GM12878 (cell line): ENCODE data around the gene AMBRA1. TPM values are rescaled to one million over a fixed set of nuclear protein-coding genes. Genes with fewer than 3 reads are reported as not detected.

Experiments used
- ATAC-seq: fragments of 200-7000 bp; cut with Tn5 transposase; 3 replicates; pipeline ENCODE4 v1.9.1; 2020; ENCODE audit warnings: mild to moderate bottlenecking, moderate library complexity
- BruUV-seq: library from RNA; stranded (reverse); fragments of 400-500 nt; replicated peaks from 2 replicates; lab custom pipeline; 2021; lab: Mats Ljungman, UMichigan
- CTCF ChIA-PET: fragments of 300-600 bp; sonication (Branson Sonifier 250); formaldehyde crosslinking; extraction: SDS; loops from one replicate; lab custom pipeline; 2021; ENCODE audit warnings: inconsistent platforms; lab: Yijun Ruan, JAX
- POLR2A ChIA-PET: fragments of 350-600 bp; formaldehyde crosslinking; extraction: SDS; loops from one replicate; lab custom pipeline; 2021; ENCODE audit warnings: inconsistent platforms; lab: Charles Lee
- RAD21 ChIA-PET: fragments of 300-600 bp; sonication (Branson Sonifier 250); formaldehyde crosslinking; loops from one replicate; lab custom pipeline; 2023; ENCODE audit warnings: antibody characterized with exemption; ENCODE audit not compliant: unreplicated experiment; lab: Charles Lee
- SMC1A ChIA-PET: fragments of 300-600 bp; sonication (Branson Sonifier 250); formaldehyde crosslinking; loops from one replicate; lab custom pipeline; 2023; ENCODE audit not compliant: unreplicated experiment, uncharacterized antibody; lab: Charles Lee
- DNase-seq: peaks from one replicate; pipeline ENCODE4 v3.0.0-alpha.2; 2011; ENCODE audit warnings: low read depth, low spot score
- FAIRE-seq: peaks from 3 replicates; lab custom pipeline; 2011; peaks lifted over from hg19 to GRCh38; lab: Jason Lieb, UNC
- H2AFZ ChIP-seq: 2 replicates; pipeline ENCODE4 v1.6.0; 2011; ENCODE audit warnings: low read depth, low read length, control low read depth; ENCODE audit not compliant: control insufficient read depth
- H3K27ac ChIP-seq: 2 replicates; pipeline ENCODE4 v1.5.1; 2011; ENCODE audit warnings: control low read depth; ENCODE audit not compliant: control insufficient read depth, insufficient read depth
- H3K27me3 ChIP-seq, 2 experiments: replicated peaks in 1 of 2; 2 replicates each; pipeline versions ENCODE4 v1.6.0 to v1.6.1; 2011; ENCODE audit warnings: low read length in 1 of 2; ENCODE audit not compliant: control insufficient read depth in 2 of 2, insufficient read depth in 2 of 2
- H3K36me3 ChIP-seq, 2 experiments: 2 replicates each; pipeline ENCODE4 v1.5.1; 2011; ENCODE audit warnings: low read length in 1 of 2; ENCODE audit not compliant: control insufficient read depth in 2 of 2, insufficient read depth in 2 of 2
- H3K4me1 ChIP-seq: 2 replicates; pipeline ENCODE4 v1.6.1; 2011; ENCODE audit warnings: mild to moderate bottlenecking, low read length, moderate library complexity, mixed read lengths; ENCODE audit not compliant: control insufficient read depth, insufficient read depth
- H3K4me2 ChIP-seq: 2 replicates; pipeline ENCODE4 v1.6.0; 2011; ENCODE audit warnings: control low read depth; ENCODE audit not compliant: control insufficient read depth, insufficient read depth
- H3K4me3 ChIP-seq: fragments of 200-600 bp; sonication (generic); 2 replicates; pipeline ENCODE4 v1.5.1; 2016
- H3K79me2 ChIP-seq: 2 replicates; pipeline ENCODE4 v1.6.0; 2011; ENCODE audit warnings: low read length; ENCODE audit not compliant: control insufficient read depth, insufficient read depth
- H3K9ac ChIP-seq: 2 replicates; pipeline ENCODE4 v1.8.0; 2011; ENCODE audit warnings: low read length, control low read depth, mixed read lengths; ENCODE audit not compliant: control insufficient read depth, insufficient read depth
- H3K9me3 ChIP-seq: replicated peaks from 3 replicates; pipeline ENCODE4 v1.5.1; 2011; ENCODE audit warnings: mild to moderate bottlenecking, low read length; ENCODE audit not compliant: control insufficient read depth, insufficient read depth
- H4K20me1 ChIP-seq: 2 replicates; pipeline ENCODE4 v1.6.0; 2011; ENCODE audit not compliant: control insufficient read depth, insufficient read depth
- NFYA ChIP-seq: IDR thresholded peaks from 2 replicates; pipeline ENCODE4 v1.6.1; 2011; ENCODE audit warnings: low read depth, mild to moderate bottlenecking, low read length, improper control_type of control experiment, borderline replicate concordance
- NR2F1 ChIP-seq: fragments of 450-650 bp; conservative IDR thresholded peaks from 2 replicates; pipeline ENCODE4 v1.6.1; 2017; ENCODE audit warnings: mild to moderate bottlenecking
- SUPT20H ChIP-seq: IDR thresholded peaks from 2 replicates; pipeline ENCODE4 v1.6.1; 2011; ENCODE audit warnings: low read depth, mild to moderate bottlenecking, low read length, moderate library complexity, borderline replicate concordance; ENCODE audit not compliant: control insufficient read depth
- TCF3 ChIP-seq: IDR thresholded peaks from 2 replicates; pipeline ENCODE4 v1.6.1; 2012; ENCODE audit warnings: low read depth, mild to moderate bottlenecking, low read length, borderline replicate concordance; ENCODE audit not compliant: insufficient read depth
- YBX1 ChIP-seq: fragments of 450-650 bp; IDR thresholded peaks from 2 replicates; pipeline ENCODE4 v1.6.1; 2016; ENCODE audit warnings: antibody characterized with exemption
- WGBS: methylation state at CpG from one replicate; pipeline ENCODE4 v1.1.6; 2016; ENCODE audit warnings: low lambda C conversion rate; ENCODE audit not compliant: insufficient replicate concordance, insufficient coverage; ENCODE audit errors: missing lambda C conversion rate; 5-methylcytosine and 5-hydroxymethylcytosine counted together
- in situ Hi-C: fragments of 300-500 bp; cut with MboI; formaldehyde crosslinking; loops from 9 replicates; pipeline ENCODE4 v1.14.3; 2018; ENCODE audit warnings: mixed read lengths
- intact Hi-C: fragments of 100-400 bp; cut with micrococcal nuclease; formaldehyde crosslinking; loops from one replicate; pipeline ENCODE4 v1.14.2; 2022; ENCODE audit not compliant: unreplicated experiment
- polyA plus RNA-seq, 11 experiments: library from polyadenylated mRNA; depleted of rRNA in 4 of 11; unstranded in 6 of 11; stranded (reverse) in 5 of 11; fragments of >200 nt; fragmentation: Nextera tagmentation in 4 of 11; fragmentation: Illumina TruSeq in 1 of 11; extraction: Ambion mirVana in 4 of 11; extraction: Trizol in 1 of 11; gene quantifications; 1 replicate in 1 of 11; 2 replicates in 10 of 11; pipeline versions ENCODE4 v1.2.1 to v1.2.3, GENCODE V29; 2011 to 2016; ENCODE audit warnings: inconsistent platforms in 2 of 11, missing spikeins in 2 of 11, low read depth in 1 of 11
- total RNA-seq, 4 experiments: library from RNA; depleted of rRNA in 3 of 4; stranded (reverse); fragments of >200 nt in 3 of 4; fragmentation: Illumina TruSeq in 1 of 4; extraction: Trizol in 1 of 4; gene quantifications; 2 replicates each; pipeline versions ENCODE4 v1.2.1 to v1.2.3, GENCODE V29; 2013 to 2021
- TF ChIP-seq, protein P1 (sequence below): fragments of 450-650 bp; IDR thresholded peaks from 2 replicates; pipeline ENCODE4 v1.6.1; 2018; ENCODE audit warnings: mild to moderate bottlenecking, low read depth, moderate library complexity; ENCODE audit not compliant: partially characterized antibody
- TF ChIP-seq, protein P2 (sequence below): IDR thresholded peaks from 2 replicates; pipeline ENCODE4 v1.6.1; 2011; ENCODE audit warnings: borderline replicate concordance, low read depth, mild to moderate bottlenecking, moderate library complexity, mixed read lengths, low read length; ENCODE audit not compliant: insufficient read depth; ENCODE audit errors: extremely low read length

AMBRA1 gene
- total and polyA plus RNA-seq, 10 of the 15 experiments (the other 5 are each of a cell fraction or from before 2014, with no cell fraction given) = 0.57 to 34.3 (median 13.7) TPM

- H3K4me1 ChIP-seq = no peaks in the 10 kb centered on the region
- no peaks in the 10 kb centered on the region for H4K20me1 ChIP-seq
- no TSS peak for BruUV-seq
- no peak for DNase-seq
- ATAC-seq = no peak
- in situ Hi-C loops (no loop called here), intact Hi-C loops (no loop called here)
- RAD21 ChIA-PET = interaction anchor here (1.2 to 1.7 kb wide), 2 partner anchors 25 to 32 kb away, joined by 5 read pairs; no protein-coding TSS in a partner anchor
- POLR2A ChIA-PET = no interaction called here
- no peaks in the 10 kb centered on the region for H3K79me2 ChIP-seq
- H3K4me3 ChIP-seq = no peak overlapping the region
- no peaks in the 10 kb centered on the region for H3K9me3 ChIP-seq
- no peaks in the 10 kb centered on the region for H3K27me3 ChIP-seq
- SMC1A ChIA-PET = interaction anchor here (0.7 to 10.4 kb wide), 7 partner anchors 8 to 72 kb away, joined by 3 to 171 read pairs (median 5); no protein-coding TSS in a partner anchor
- H3K9ac ChIP-seq = no peak overlapping the region
- H2AFZ ChIP-seq = no peak overlapping the region
- CTCF ChIA-PET = interaction anchor here (0.8 to 1.2 kb wide), 2 partner anchors 32 to 71 kb away, joined by 3 to 4 read pairs; no protein-coding TSS in a partner anchor
- no peak overlapping the region for H3K27ac ChIP-seq
- FAIRE-seq = no peak
- H3K36me3 ChIP-seq = peaks cover 0 to 3% of the 10 kb centered on the region in 2 experiments; a peak in 1 of 4 replicates
- WGBS = over 99% methylated on average over 7 of the region's 7 CpGs
- TF ChIP-seq, protein P1, sequence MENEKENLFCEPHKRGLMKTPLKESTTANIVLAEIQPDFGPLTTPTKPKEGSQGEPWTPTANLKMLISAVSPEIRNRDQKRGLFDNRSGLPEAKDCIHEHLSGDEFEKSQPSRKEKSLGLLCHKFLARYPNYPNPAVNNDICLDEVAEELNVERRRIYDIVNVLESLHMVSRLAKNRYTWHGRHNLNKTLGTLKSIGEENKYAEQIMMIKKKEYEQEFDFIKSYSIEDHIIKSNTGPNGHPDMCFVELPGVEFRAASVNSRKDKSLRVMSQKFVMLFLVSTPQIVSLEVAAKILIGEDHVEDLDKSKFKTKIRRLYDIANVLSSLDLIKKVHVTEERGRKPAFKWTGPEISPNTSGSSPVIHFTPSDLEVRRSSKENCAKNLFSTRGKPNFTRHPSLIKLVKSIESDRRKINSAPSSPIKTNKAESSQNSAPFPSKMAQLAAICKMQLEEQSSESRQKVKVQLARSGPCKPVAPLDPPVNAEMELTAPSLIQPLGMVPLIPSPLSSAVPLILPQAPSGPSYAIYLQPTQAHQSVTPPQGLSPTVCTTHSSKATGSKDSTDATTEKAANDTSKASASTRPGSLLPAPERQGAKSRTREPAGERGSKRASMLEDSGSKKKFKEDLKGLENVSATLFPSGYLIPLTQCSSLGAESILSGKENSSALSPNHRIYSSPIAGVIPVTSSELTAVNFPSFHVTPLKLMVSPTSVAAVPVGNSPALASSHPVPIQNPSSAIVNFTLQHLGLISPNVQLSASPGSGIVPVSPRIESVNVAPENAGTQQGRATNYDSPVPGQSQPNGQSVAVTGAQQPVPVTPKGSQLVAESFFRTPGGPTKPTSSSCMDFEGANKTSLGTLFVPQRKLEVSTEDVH = no peak
- TF ChIP-seq TCF3 (no peak), YBX1 (no peak), NR2F1 (no peak), NFYA (no peak), SUPT20H (no peak)
- TF ChIP-seq, protein P2, sequence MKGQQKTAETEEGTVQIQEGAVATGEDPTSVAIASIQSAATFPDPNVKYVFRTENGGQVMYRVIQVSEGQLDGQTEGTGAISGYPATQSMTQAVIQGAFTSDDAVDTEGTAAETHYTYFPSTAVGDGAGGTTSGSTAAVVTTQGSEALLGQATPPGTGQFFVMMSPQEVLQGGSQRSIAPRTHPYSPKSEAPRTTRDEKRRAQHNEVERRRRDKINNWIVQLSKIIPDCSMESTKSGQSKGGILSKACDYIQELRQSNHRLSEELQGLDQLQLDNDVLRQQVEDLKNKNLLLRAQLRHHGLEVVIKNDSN = no peak
- H3K4me2 ChIP-seq = no peak overlapping the region
Observed at GRCh38 chr11:46457659-46458424, 136.0 kb downstream of the AMBRA1 start.
